C4-2B (cell line): Measurements from ENCODE around the gene TEX9.

Source experiments
- CTCF ChIP-seq: fragments of 450-650 bp; conservative IDR thresholded peaks from 2 replicates; pipeline ENCODE4 v1.5.1; 2017; ENCODE audit warnings: mild to moderate bottlenecking
- ZFX ChIP-seq: fragments of 450-650 bp; IDR thresholded peaks from 2 replicates; pipeline ENCODE4 v1.6.1; 2017

- no peak for TF ChIP-seq CTCF
- no peak for TF ChIP-seq ZFX
These were observed 22.6 kb upstream of the TEX9 start for GRCh38 chr15:56342653-56343052.
